ENCODE results near the gene CYP4Z1.
"Not testable (repeated sequence)": the region's sequence is repeated elsewhere in the genome, so short reads cannot be mapped to it uniquely, and the experiment has no call there.

DNA sequence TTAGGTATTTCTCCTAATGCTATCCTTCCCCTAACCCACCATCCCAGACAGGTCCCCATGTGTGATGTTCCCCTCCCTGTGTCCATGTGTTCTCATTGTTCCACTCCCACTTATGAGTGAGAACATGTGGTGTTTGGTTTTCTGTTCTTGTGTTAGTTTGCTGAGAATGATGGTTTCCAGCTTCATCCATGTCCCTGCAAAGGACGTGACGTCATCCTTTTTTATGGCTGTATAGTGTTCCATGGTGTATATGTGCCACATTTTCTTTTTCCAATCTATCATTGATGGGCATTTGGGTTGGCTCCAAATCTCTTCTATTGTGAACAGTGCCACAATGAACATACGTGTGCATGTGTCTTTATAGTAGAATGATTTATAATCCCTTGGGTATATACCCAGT, 65.6 kb downstream of the CYP4Z1 start:
- not testable (repeated sequence) for TF ChIP-seq GATA2 (IDR thresholded peaks at IDR 0.05; ENCODE audit: insufficient read depth, insufficient read length, low read depth, low read length); EZH2 (IDR thresholded peaks at IDR 0.05; ENCODE audit: borderline replicate concordance, low read depth, low read length, severe bottlenecking); POLR2A (IDR thresholded peaks at IDR 0.05; ENCODE audit: low read depth, low read length); JUN (IDR thresholded peaks at IDR 0.05; ENCODE audit: borderline replicate concordance, insufficient read depth, insufficient read length, low read depth)
- TF ChIP-seq, protein P1, sequence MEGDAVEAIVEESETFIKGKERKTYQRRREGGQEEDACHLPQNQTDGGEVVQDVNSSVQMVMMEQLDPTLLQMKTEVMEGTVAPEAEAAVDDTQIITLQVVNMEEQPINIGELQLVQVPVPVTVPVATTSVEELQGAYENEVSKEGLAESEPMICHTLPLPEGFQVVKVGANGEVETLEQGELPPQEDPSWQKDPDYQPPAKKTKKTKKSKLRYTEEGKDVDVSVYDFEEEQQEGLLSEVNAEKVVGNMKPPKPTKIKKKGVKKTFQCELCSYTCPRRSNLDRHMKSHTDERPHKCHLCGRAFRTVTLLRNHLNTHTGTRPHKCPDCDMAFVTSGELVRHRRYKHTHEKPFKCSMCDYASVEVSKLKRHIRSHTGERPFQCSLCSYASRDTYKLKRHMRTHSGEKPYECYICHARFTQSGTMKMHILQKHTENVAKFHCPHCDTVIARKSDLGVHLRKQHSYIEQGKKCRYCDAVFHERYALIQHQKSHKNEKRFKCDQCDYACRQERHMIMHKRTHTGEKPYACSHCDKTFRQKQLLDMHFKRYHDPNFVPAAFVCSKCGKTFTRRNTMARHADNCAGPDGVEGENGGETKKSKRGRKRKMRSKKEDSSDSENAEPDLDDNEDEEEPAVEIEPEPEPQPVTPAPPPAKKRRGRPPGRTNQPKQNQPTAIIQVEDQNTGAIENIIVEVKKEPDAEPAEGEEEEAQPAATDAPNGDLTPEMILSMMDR (IDR thresholded peaks at IDR 0.05; ENCODE audit: extremely low read depth in 1 of 2, insufficient read depth in 1 of 2, low read depth in 1 of 2, low read length in 2 of 2), result not testable (repeated sequence)
